Neural crest cell (in vitro differentiated cells): ENCODE measurements around the gene ZDHHC14. TPM values are rescaled to one million over a fixed set of nuclear protein-coding genes. Genes with fewer than 3 reads are reported as not detected.
A peak's percentile ranks its signal among the peaks of the same experiment; 100 is the strongest.
"Not testable (repeated sequence)": the region's sequence is repeated elsewhere in the genome, so short reads cannot be mapped to it uniquely, and the experiment has no call there.

Source experiments
- DNase-seq: peaks from one replicate; pipeline ENCODE4 v3.0.0; 2021; ENCODE audit warnings: low read depth, mixed read lengths, low spot score
- H3K27ac Mint-ChIP-seq: one replicate; pipeline ENCODE4 v1.8.0; 2021; ENCODE audit warnings: mild to moderate bottlenecking, mixed read lengths; ENCODE audit not compliant: unreplicated experiment
- H3K27me3 Mint-ChIP-seq: 2 replicates; pipeline ENCODE4 v1.8.0; 2021; ENCODE audit warnings: low read depth, mild to moderate bottlenecking, mixed read lengths
- H3K36me3 Mint-ChIP-seq: 2 replicates; pipeline ENCODE4 v1.8.0; 2021; ENCODE audit warnings: low read depth, mild to moderate bottlenecking, mixed read lengths
- H3K4me1 Mint-ChIP-seq: 2 replicates; pipeline ENCODE4 v1.8.0; 2021; ENCODE audit warnings: mixed read lengths
- H3K4me3 Mint-ChIP-seq: one replicate; pipeline ENCODE4 v1.8.0; 2021; ENCODE audit warnings: mild to moderate bottlenecking, mixed read lengths
- H3K9me3 Mint-ChIP-seq: 2 replicates; pipeline ENCODE4 v1.8.0; 2021; ENCODE audit warnings: mixed read lengths
- total RNA-seq: library from RNA; stranded (reverse); gene quantifications from 2 replicates; pipeline ENCODE4 v1.2.1, GENCODE V29; 2021
- TF ChIP-seq, protein P1 (sequence below): fragments of 200-600 bp; sonication (generic); conservative IDR thresholded peaks from 2 replicates; pipeline ENCODE4 v1.5.0; 2021; ENCODE audit warnings: antibody characterized with exemption, mild to moderate bottlenecking

Gene ZDHHC14
- total RNA-seq, 1 donor from 2014 or later, result 5.3 TPM

DNA sequence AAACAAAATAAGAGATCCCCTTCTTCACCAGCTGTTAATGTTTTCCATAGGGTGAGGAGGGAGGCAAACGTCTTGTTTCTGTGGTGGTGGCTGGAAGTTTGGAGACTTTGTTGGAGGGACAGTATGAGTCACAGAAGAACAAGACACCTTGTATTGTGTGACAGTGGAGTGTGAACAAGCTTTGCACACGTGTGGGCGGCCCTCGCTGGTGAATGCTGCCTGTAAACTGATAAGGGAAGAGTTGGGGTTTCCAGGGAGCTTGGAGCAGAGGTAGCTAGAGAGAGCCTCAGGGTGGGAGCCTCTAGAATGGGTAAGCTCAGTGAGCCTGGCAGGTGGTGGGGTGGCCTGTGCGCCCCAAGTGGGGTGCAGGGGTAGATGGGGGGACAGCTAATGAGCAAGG, 78.3 kb downstream of the ZDHHC14 start:
- peaks cover 39% of the 10 kb centered on the region for H3K4me1 Mint-ChIP-seq

DNA sequence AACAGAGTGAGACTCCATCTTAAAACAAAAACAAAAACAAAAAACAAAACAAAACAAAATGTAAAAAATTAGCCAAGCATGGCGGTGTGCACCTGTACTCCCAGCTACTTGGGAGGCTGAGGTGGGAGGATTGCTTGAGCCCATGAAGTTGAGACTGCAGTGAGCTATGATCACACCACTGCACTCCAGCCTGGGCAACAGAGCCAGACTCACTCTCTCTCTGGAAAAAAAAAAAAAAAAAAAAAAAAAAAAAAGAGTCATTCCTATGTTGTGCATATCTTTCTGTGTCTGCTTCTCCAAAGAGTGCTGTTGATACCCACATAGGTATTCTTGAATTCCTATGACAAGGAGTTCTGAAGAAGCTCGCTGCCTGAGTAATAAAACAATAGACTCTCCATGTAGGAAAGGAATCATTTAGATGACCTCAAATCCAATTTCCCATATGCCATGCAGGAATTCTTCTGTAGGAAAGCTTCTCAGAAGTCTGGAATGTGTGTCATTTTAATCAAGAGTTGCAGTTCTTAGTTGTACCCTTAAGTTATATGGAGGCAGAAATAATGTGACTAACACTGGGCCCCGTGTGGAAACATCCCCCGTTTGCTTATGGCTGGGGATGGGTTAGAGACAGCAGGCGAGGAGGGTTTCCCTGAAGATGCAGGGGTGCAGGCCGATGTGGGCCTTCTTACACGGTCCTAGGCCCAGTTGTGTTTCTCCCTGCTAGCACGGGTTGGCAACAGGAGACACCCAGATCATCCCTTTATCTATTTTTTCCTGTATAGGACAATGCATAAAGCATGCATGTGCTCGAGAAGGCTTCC, 79.4 kb downstream of the ZDHHC14 start:
- TF ChIP-seq, protein P1, sequence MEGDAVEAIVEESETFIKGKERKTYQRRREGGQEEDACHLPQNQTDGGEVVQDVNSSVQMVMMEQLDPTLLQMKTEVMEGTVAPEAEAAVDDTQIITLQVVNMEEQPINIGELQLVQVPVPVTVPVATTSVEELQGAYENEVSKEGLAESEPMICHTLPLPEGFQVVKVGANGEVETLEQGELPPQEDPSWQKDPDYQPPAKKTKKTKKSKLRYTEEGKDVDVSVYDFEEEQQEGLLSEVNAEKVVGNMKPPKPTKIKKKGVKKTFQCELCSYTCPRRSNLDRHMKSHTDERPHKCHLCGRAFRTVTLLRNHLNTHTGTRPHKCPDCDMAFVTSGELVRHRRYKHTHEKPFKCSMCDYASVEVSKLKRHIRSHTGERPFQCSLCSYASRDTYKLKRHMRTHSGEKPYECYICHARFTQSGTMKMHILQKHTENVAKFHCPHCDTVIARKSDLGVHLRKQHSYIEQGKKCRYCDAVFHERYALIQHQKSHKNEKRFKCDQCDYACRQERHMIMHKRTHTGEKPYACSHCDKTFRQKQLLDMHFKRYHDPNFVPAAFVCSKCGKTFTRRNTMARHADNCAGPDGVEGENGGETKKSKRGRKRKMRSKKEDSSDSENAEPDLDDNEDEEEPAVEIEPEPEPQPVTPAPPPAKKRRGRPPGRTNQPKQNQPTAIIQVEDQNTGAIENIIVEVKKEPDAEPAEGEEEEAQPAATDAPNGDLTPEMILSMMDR, result no peak
- Mint-ChIP-seq H3K9me3 (no peaks in the 10 kb centered on the region), H3K4me3 (no peak overlapping the region), H3K36me3 (no peaks in the 10 kb centered on the region), H3K27me3 (peaks cover 79% of the 10 kb centered on the region), H3K27ac (no peak overlapping the region), H3K4me1 (peaks cover 29% of the 10 kb centered on the region)
- no peak for DNase-seq

More for the DNA sequence above, 78.3 kb downstream of the ZDHHC14 start:
- no peak for DNase-seq
- H3K4me3 Mint-ChIP-seq, result no peak overlapping the region
- no peak overlapping the region for H3K27ac Mint-ChIP-seq
- H3K27me3 Mint-ChIP-seq, result peaks cover 79% of the 10 kb centered on the region
- H3K9me3 Mint-ChIP-seq, result no peaks in the 10 kb centered on the region
- H3K36me3 Mint-ChIP-seq, result no peaks in the 10 kb centered on the region
- TF ChIP-seq, protein P1, result no peak

DNA sequence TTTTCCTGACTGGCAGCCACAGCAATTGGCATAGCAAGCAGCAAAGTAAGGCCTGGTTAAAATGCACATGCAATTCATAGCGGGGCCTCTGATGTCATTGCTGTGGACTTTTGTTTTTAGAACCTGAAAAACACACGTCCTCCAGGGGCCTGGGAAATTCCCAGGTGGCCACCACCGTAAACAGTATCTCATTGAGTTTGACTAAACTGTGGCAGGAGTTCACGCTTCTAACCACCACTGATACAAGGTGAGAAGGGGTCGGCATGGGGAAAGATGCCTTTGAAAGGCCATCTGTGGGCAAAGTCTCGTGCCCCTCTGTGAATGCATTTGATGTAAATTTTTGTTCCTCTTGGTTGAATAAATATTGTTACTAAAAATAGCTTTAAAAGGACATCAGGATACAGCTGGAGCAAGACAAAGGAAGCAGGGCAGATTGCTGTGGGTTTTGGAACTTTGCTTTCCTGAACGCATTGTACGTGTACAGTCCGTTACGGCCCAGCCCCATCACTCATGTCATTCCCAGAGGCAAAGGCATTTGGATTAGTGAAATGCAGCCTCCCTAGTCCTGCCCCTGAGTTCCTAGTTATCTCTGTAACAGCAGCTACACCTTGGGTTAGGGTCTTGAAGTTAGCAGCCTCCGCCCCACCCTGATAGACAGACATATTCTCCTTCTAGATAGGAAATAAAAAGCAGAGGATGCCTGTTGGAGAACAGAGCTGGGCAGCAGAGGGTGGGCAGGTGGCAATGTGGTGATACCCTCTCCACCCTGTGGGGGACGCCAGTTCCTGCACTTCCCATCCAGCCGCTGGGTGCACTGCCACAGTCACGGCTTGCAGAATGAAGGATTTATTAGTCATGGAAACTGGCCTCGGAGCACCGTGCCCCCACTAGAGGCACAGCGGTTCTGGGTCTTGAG, 80.3 kb downstream of the ZDHHC14 start:
- no peak overlapping the region for H3K27ac Mint-ChIP-seq

DNA sequence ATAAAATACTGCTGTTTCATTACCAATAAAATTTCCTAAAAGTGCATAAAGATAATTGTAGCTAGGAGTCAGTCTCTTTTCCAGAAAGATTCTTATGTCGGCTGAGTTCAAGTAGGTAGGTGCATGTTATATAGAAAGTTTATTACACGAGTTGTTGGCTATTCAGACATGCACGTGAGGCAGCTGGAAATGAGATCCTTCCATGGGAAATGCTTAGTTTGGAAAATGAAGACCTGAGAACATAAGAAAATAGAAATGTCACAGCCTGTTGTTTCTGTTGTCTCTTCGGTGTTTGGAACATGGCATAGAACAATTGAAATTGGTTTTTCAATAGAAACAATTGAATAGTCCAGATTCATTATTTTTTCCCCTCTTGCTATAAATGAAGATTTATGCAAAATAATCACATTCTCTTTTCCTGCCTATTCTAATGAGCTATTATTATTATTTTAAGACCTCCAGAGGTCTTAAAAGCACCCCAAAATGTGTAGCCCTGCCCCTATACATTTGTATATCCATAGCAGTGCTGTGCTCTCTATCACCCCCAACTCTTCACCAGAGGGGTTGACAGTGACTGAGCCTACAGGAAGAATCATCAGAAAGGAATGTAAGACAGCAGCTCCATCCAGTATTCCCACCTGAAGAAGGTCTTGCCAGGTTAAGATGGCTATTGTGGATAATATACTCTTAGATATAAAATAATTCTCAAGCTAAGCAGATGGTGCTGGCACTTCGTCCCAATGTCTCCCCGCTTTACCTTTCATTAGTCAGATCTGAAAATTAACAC, 82.2 kb downstream of the ZDHHC14 start:
- Mint-ChIP-seq H3K4me3 (no peak overlapping the region), H3K9me3 (no peaks in the 10 kb centered on the region), H3K27me3 (peaks cover 64% of the 10 kb centered on the region), H3K4me1 (peaks cover 17% of the 10 kb centered on the region), H3K27ac (no peak overlapping the region), H3K36me3 (no peaks in the 10 kb centered on the region)
- TF ChIP-seq, protein P1, result no peak
- DNase-seq, result no peak

More for the DNA sequence above, 80.3 kb downstream of the ZDHHC14 start:
- TF ChIP-seq, protein P1, result peak; percentile 21
- no peaks in the 10 kb centered on the region for H3K9me3 Mint-ChIP-seq
- H3K36me3 Mint-ChIP-seq, result no peaks in the 10 kb centered on the region
- peaks cover 71% of the 10 kb centered on the region for H3K27me3 Mint-ChIP-seq
- no peak for DNase-seq
- peaks cover 21% of the 10 kb centered on the region for H3K4me1 Mint-ChIP-seq
- H3K4me3 Mint-ChIP-seq, result no peak overlapping the region

DNA sequence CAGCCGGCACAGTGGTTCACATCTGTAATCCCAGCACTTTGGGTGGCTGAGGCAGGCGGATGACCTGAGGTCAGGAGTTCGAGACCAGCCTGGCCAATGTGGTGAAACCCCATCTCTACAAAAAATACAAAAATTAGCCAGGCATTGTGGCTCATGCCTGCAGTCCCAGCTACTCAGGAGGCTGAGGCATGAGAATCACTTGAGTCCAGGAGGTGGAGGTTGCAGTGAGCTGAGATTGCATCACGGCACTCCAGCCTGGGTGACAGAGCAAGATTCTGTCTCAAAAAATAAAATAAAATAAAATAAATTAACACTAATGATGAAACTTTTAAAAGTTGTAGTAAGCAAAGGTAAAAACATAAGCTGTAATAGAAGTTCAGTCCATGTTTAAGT, 82.7 kb downstream of the ZDHHC14 start:
- not testable (repeated sequence) for H3K27ac Mint-ChIP-seq, H3K36me3 Mint-ChIP-seq, DNase-seq, H3K4me3 Mint-ChIP-seq, H3K9me3 Mint-ChIP-seq
- Mint-ChIP-seq H3K4me1 (peaks cover 17% of the 10 kb centered on the region), H3K27me3 (peaks cover 64% of the 10 kb centered on the region)
